PC-3 (cell line): ENCODE data around the gene MAML3. TPM values are rescaled to one million over a fixed set of nuclear protein-coding genes. Genes with fewer than 3 reads are reported as not detected.

ENCODE experiments used
- ATAC-seq: fragments of 200-7000 bp; cut with Tn5 transposase; 2 replicates; pipeline ENCODE4 v1.9.1; 2020; ENCODE audit warnings: mild to moderate bottlenecking, moderate library complexity
- BruUV-seq: library from RNA; stranded (reverse); fragments of 400-500 nt; replicated peaks from 2 replicates; lab custom pipeline; 2021; lab: Mats Ljungman, UMichigan
- CTCF ChIA-PET: fragments of 300-600 bp; sonication (Branson Sonifier 250); formaldehyde crosslinking; loops from one replicate; lab custom pipeline; 2022; ENCODE audit warnings: antibody characterized with exemption; lab: Charles Lee
- POLR2A ChIA-PET: fragments of 300-600 bp; sonication (Branson Sonifier 250); formaldehyde crosslinking; loops from one replicate; lab custom pipeline; 2022; ENCODE audit warnings: antibody characterized with exemption; ENCODE audit not compliant: unreplicated experiment; lab: Charles Lee
- DNase-seq: peaks from one replicate; pipeline ENCODE4 v3.0.0-alpha.2; 2015
- H2AFZ ChIP-seq: fragments of 300-600 bp; sonication (generic); 2 replicates; pipeline ENCODE4 v1.6.0; 2016; ENCODE audit warnings: antibody characterized with exemption, low read length
- H3F3A ChIP-seq: fragments of 300-600 bp; sonication (generic); one replicate; pipeline ENCODE4 v1.6.0; 2017; ENCODE audit warnings: antibody characterized with exemption, low read length, control low read depth, mild to moderate bottlenecking; ENCODE audit not compliant: unreplicated experiment
- H3K27ac ChIP-seq: fragments of 300-600 bp; sonication (generic); 2 replicates; pipeline ENCODE4 v1.5.1; 2016; ENCODE audit warnings: mild to moderate bottlenecking, low read length
- H3K27me3 ChIP-seq: fragments of 300-600 bp; sonication (generic); 2 replicates; pipeline ENCODE4 v1.6.1; 2016; ENCODE audit warnings: low read length, mixed read lengths
- H3K36me3 ChIP-seq: fragments of 300-600 bp; sonication (generic); 2 replicates; pipeline ENCODE4 v1.6.1; 2016; ENCODE audit warnings: low read depth, mixed run types, low read length, mixed read lengths
- H3K4me1 ChIP-seq: fragments of 300-600 bp; sonication (generic); 2 replicates; pipeline ENCODE4 v1.5.1; 2016; ENCODE audit warnings: low read length; ENCODE audit not compliant: insufficient read depth
- H3K4me2 ChIP-seq: fragments of 300-600 bp; sonication (generic); 2 replicates; pipeline ENCODE4 v1.6.0; 2016; ENCODE audit warnings: low read length
- H3K4me3 ChIP-seq: fragments of 300-600 bp; sonication (generic); 2 replicates; pipeline ENCODE4 v1.5.1; 2016; ENCODE audit warnings: mild to moderate bottlenecking, low read length, mixed read lengths
- H3K79me2 ChIP-seq: fragments of 300-600 bp; sonication (generic); 2 replicates; pipeline ENCODE4 v1.6.1; 2017; ENCODE audit warnings: low read length, mixed read lengths
- H3K9ac ChIP-seq: fragments of 300-600 bp; sonication (generic); 2 replicates; pipeline ENCODE4 v1.6.0; 2016; ENCODE audit warnings: mild to moderate bottlenecking, low read length
- H3K9me2 ChIP-seq: fragments of 300-600 bp; sonication (generic); replicated peaks from 2 replicates; pipeline ENCODE4 v1.6.1; 2016; ENCODE audit warnings: mixed run types, low read length, mixed read lengths
- H3K9me3 ChIP-seq: fragments of 300-600 bp; sonication (generic); 2 replicates; pipeline ENCODE4 v1.6.1; 2016; ENCODE audit warnings: low read length, mixed read lengths
- H4K20me1 ChIP-seq: fragments of 300-600 bp; sonication (generic); 2 replicates; pipeline ENCODE4 v1.6.1; 2016; ENCODE audit warnings: low read length, mixed read lengths
- CTCF ChIP-seq: fragments of 300-600 bp; sonication (generic); conservative IDR thresholded peaks from 2 replicates; pipeline ENCODE4 v1.5.1; 2017; ENCODE audit warnings: antibody characterized with exemption, low read depth, mild to moderate bottlenecking, low read length
- EZH2 ChIP-seq: fragments of 300-600 bp; sonication (generic); IDR thresholded peaks from one replicate; pipeline ENCODE4 v1.6.1; 2017; ENCODE audit warnings: antibody characterized with exemption, mild to moderate bottlenecking, low read length; ENCODE audit not compliant: unreplicated experiment
- EZH2phosphoT487 ChIP-seq: fragments of 300-600 bp; sonication (generic); IDR thresholded peaks from 2 replicates; pipeline ENCODE4 v1.6.1; 2018; ENCODE audit warnings: mild to moderate bottlenecking, antibody characterized with exemption, low read length, borderline replicate concordance
- intact Hi-C: fragments of 100-400 bp; cut with micrococcal nuclease; formaldehyde crosslinking; loops from 2 replicates; pipeline ENCODE4 v1.9.0; 2023
- total RNA-seq: library from RNA; depleted of rRNA; stranded (reverse); fragments of >200 nt; gene quantifications from 2 replicates; pipeline ENCODE4 v1.2.3, GENCODE V29; 2014

MAML3 gene
- total RNA-seq, 1 experiment from 2014 or later, result 4.3 TPM

GRCh38 chr4:139956507-139957017 lies 197.4 kb downstream of the MAML3 start:
- H3K79me2 ChIP-seq, result no peaks in the 10 kb centered on the region
- H3K4me2 ChIP-seq, result no peak overlapping the region
- no peak for TF ChIP-seq EZH2
- TF ChIP-seq CTCF, result no peak
- no peak for TF ChIP-seq EZH2phosphoT487
- H3F3A ChIP-seq, result no peaks in the 10 kb centered on the region
- H3K4me3 ChIP-seq, result no peak overlapping the region
- ChIA-PET POLR2A (no interaction called here), CTCF (no interaction called here)
- no peaks in the 10 kb centered on the region for H3K27me3 ChIP-seq
- no peak overlapping the region for H2AFZ ChIP-seq
- H3K9me3 ChIP-seq, result no peaks in the 10 kb centered on the region
- H3K4me1 ChIP-seq, result no peaks in the 10 kb centered on the region
- intact Hi-C loops, result no loop called here
- no peaks in the 10 kb centered on the region for H4K20me1 ChIP-seq
- no peak overlapping the region for H3K9ac ChIP-seq
- no peaks in the 10 kb centered on the region for H3K36me3 ChIP-seq
- H3K27ac ChIP-seq, result no peak overlapping the region
- no peaks in the 10 kb centered on the region for H3K9me2 ChIP-seq
- no peak for ATAC-seq
- DNase-seq, result no peak
- no TSS peak for BruUV-seq

- H3K27ac ChIP-seq, result no peak overlapping the region
- no peaks in the 10 kb centered on the region for H3F3A ChIP-seq
- H3K27me3 ChIP-seq, result no peaks in the 10 kb centered on the region
- no peaks in the 10 kb centered on the region for H3K9me2 ChIP-seq
- no peak overlapping the region for H3K4me3 ChIP-seq
- peak; percentile 43; the same call in 1 of the 2 replicates for ATAC-seq
- TF ChIP-seq EZH2, result no peak
- ChIA-PET CTCF (no interaction called here), POLR2A (no interaction called here)
- no peaks in the 10 kb centered on the region for H3K36me3 ChIP-seq
- no peaks in the 10 kb centered on the region for H3K79me2 ChIP-seq
- H4K20me1 ChIP-seq, result no peaks in the 10 kb centered on the region
- H3K4me2 ChIP-seq, result no peak overlapping the region
- BruUV-seq, result no TSS peak
- no peaks in the 10 kb centered on the region for H3K4me1 ChIP-seq
- intact Hi-C loops, result no loop called here
- no peak overlapping the region for H2AFZ ChIP-seq
- DNase-seq, result no peak
- no peaks in the 10 kb centered on the region for H3K9me3 ChIP-seq
- H3K9ac ChIP-seq, result no peak overlapping the region
Measured at GRCh38 chr4:139955600-139955999, 198.4 kb downstream of the MAML3 start.

- Histone ChIP-seq H3F3A (no peaks in the 10 kb centered on the region), H3K9me3 (no peaks in the 10 kb centered on the region), H3K36me3 (no peaks in the 10 kb centered on the region), H3K79me2 (no peaks in the 10 kb centered on the region), H4K20me1 (no peaks in the 10 kb centered on the region), H3K9ac (no peak overlapping the region), H3K27ac (no peak overlapping the region), H3K4me3 (no peak overlapping the region), H2AFZ (no peak overlapping the region), H3K9me2 (no peaks in the 10 kb centered on the region), H3K27me3 (no peaks in the 10 kb centered on the region), H3K4me2 (no peak overlapping the region), H3K4me1 (no peaks in the 10 kb centered on the region)
- DNase-seq, result no peak
- TF ChIP-seq EZH2phosphoT487 (no peak), EZH2 (no peak), CTCF (no peak)
- POLR2A ChIA-PET, result no interaction called here
- BruUV-seq, result no TSS peak
- ATAC-seq, result no peak
- CTCF ChIA-PET, result no interaction called here
- intact Hi-C loops, result no loop called here
Measured at GRCh38 chr4:139954512-139954911, 199.5 kb downstream of the MAML3 start.
